Tibial nerve (tissue), 3 donors: ENCODE data around the gene KRTAP10-8.

Source experiments
- POLR2A ChIP-seq, 2 donors: fragments of 450-650 bp; IDR thresholded peaks; one replicate each; pipeline ENCODE4 v1.6.1; 2017; ENCODE audit warnings: antibody characterized with exemption in 2 of 2, mild to moderate bottlenecking in 2 of 2, moderate library complexity in 2 of 2
- TF ChIP-seq, protein P1 (sequence below), 5 experiments: fragments of 200-600 bp in 3 of 5; fragments of 450-650 bp in 2 of 5; sonication (generic) in 3 of 5; IDR thresholded peaks; one replicate each; pipeline ENCODE4 v1.5.1; 2016 to 2019; ENCODE audit warnings: antibody characterized with exemption in 5 of 5, mild to moderate bottlenecking in 3 of 5, moderate library complexity in 2 of 5

DNA sequence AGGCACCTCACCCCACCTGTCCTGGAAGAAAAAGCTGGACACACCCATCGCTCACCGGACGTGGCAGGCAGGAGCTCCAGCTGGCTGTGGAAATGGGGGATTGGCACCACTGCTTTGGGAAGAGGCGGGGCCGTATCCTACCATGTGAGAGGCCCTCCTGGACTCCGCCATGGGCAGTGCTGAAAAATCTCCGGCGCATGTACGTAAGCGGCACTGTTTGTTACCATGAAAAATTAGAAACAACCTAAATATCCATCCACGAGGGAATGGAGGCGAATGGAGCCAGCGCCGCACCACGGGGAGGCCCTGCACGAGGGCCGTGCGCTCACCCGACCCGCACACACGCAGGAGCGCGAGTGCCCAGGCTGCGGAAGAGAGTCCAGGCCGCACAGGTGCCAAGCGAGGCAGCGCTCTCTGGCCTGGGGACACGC lies 3.1 kb downstream of the KRTAP10-8 start:
- no peak for TF ChIP-seq POLR2A (IDR thresholded peaks at IDR 0.05)
- TF ChIP-seq, protein P1, sequence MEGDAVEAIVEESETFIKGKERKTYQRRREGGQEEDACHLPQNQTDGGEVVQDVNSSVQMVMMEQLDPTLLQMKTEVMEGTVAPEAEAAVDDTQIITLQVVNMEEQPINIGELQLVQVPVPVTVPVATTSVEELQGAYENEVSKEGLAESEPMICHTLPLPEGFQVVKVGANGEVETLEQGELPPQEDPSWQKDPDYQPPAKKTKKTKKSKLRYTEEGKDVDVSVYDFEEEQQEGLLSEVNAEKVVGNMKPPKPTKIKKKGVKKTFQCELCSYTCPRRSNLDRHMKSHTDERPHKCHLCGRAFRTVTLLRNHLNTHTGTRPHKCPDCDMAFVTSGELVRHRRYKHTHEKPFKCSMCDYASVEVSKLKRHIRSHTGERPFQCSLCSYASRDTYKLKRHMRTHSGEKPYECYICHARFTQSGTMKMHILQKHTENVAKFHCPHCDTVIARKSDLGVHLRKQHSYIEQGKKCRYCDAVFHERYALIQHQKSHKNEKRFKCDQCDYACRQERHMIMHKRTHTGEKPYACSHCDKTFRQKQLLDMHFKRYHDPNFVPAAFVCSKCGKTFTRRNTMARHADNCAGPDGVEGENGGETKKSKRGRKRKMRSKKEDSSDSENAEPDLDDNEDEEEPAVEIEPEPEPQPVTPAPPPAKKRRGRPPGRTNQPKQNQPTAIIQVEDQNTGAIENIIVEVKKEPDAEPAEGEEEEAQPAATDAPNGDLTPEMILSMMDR (IDR thresholded peaks at IDR 0.05), result no peak
